MM.1S (cell line): Measurements from ENCODE around the gene AIP.

Source experiments
- DNase-seq: peaks from one replicate; pipeline ENCODE4 v3.0.0-alpha.2; 2015
- H2AFZ ChIP-seq: fragments of 300-600 bp; sonication (generic); 2 replicates; pipeline ENCODE4 v1.6.0; 2016; ENCODE audit warnings: antibody characterized with exemption, low read length
- H3F3A ChIP-seq: fragments of 300-600 bp; sonication (generic); 2 replicates; pipeline ENCODE4 v1.6.1; 2016; ENCODE audit warnings: mild to moderate bottlenecking, antibody characterized with exemption, low read length, moderate library complexity, mixed read lengths; ENCODE audit not compliant: insufficient read depth
- H3K27ac ChIP-seq: fragments of 300-600 bp; sonication (generic); 2 replicates; pipeline ENCODE4 v1.5.1; 2016; ENCODE audit warnings: mild to moderate bottlenecking, low read length
- H3K27me3 ChIP-seq: fragments of 300-600 bp; sonication (generic); replicated peaks from 2 replicates; pipeline ENCODE4 v1.6.0; 2016; ENCODE audit warnings: low read length; ENCODE audit not compliant: insufficient read depth
- H3K36me3 ChIP-seq: fragments of 300-600 bp; sonication (generic); replicated peaks from 2 replicates; pipeline ENCODE4 v1.6.1; 2016; ENCODE audit warnings: mild to moderate bottlenecking, low read length, mixed read lengths; ENCODE audit not compliant: insufficient read depth
- H3K4me1 ChIP-seq: fragments of 300-600 bp; sonication (generic); 2 replicates; pipeline ENCODE4 v1.6.1; 2016; ENCODE audit warnings: low read length, mixed read lengths
- H3K4me2 ChIP-seq: fragments of 300-600 bp; sonication (generic); 2 replicates; pipeline ENCODE4 v1.6.0; 2016; ENCODE audit warnings: low read depth, low read length
- H3K4me3 ChIP-seq: fragments of 300-600 bp; sonication (generic); 2 replicates; pipeline ENCODE4 v1.5.1; 2016; ENCODE audit warnings: low read length, mixed read lengths
- H3K79me2 ChIP-seq: fragments of 300-600 bp; sonication (generic); 2 replicates; pipeline ENCODE4 v1.6.1; 2016; ENCODE audit warnings: mixed run types, low read length, mixed read lengths
- H3K9ac ChIP-seq: fragments of 300-600 bp; sonication (generic); 2 replicates; pipeline ENCODE4 v1.6.1; 2016; ENCODE audit warnings: low read length, mixed read lengths
- H3K9me2 ChIP-seq: fragments of 300-600 bp; sonication (generic); replicated peaks from 2 replicates; pipeline ENCODE4 v1.6.1; 2016; ENCODE audit warnings: mild to moderate bottlenecking, low read length, mixed read lengths; ENCODE audit not compliant: insufficient read depth
- H3K9me3 ChIP-seq: fragments of 300-600 bp; sonication (generic); replicated peaks from 2 replicates; pipeline ENCODE4 v1.6.1; 2016; ENCODE audit warnings: mild to moderate bottlenecking, low read length, mixed read lengths; ENCODE audit not compliant: insufficient read depth
- H4K20me1 ChIP-seq: fragments of 300-600 bp; sonication (generic); 2 replicates; pipeline ENCODE4 v1.6.1; 2016; ENCODE audit warnings: mild to moderate bottlenecking, low read length, moderate library complexity, mixed read lengths; ENCODE audit not compliant: insufficient read depth
- EZH2 ChIP-seq: fragments of 300-600 bp; sonication (generic); optimal IDR thresholded peaks from 2 replicates; pipeline ENCODE3; 2017; ENCODE audit warnings: low read depth, mild to moderate bottlenecking, antibody characterized with exemption, low read length, mixed read lengths
- EZH2phosphoT487 ChIP-seq: fragments of 300-600 bp; sonication (generic); IDR thresholded peaks from 2 replicates; pipeline ENCODE4 v1.6.1; 2018; ENCODE audit warnings: antibody characterized with exemption, low read length
- TF ChIP-seq, protein P1 (sequence below): fragments of 300-600 bp; sonication (generic); IDR thresholded peaks from 2 replicates; pipeline ENCODE4 v1.5.1; 2016; ENCODE audit warnings: antibody characterized with exemption, low read length, mixed read lengths

Gene AIP

GRCh38 chr11:67463186-67463585 is 19.6 kb upstream of the AIP start:
- Histone ChIP-seq H3K27ac (no peak overlapping the region), H3K4me2 (no peak overlapping the region), H3K9ac (no peak overlapping the region), H3K9me3 (no peaks in the 10 kb centered on the region), H3K4me3 (no peak overlapping the region), H4K20me1 (no peaks in the 10 kb centered on the region), H2AFZ (no peak overlapping the region), H3K4me1 (peaks cover 15% of the 10 kb centered on the region), H3K27me3 (no peaks in the 10 kb centered on the region), H3K79me2 (peaks cover 11% of the 10 kb centered on the region), H3K36me3 (no peaks in the 10 kb centered on the region), H3F3A (peaks cover 9% of the 10 kb centered on the region), H3K9me2 (no peaks in the 10 kb centered on the region)
- DNase-seq, result no peak
- TF ChIP-seq EZH2phosphoT487, result no peak
- TF ChIP-seq EZH2, result no peak
- TF ChIP-seq, protein P1, sequence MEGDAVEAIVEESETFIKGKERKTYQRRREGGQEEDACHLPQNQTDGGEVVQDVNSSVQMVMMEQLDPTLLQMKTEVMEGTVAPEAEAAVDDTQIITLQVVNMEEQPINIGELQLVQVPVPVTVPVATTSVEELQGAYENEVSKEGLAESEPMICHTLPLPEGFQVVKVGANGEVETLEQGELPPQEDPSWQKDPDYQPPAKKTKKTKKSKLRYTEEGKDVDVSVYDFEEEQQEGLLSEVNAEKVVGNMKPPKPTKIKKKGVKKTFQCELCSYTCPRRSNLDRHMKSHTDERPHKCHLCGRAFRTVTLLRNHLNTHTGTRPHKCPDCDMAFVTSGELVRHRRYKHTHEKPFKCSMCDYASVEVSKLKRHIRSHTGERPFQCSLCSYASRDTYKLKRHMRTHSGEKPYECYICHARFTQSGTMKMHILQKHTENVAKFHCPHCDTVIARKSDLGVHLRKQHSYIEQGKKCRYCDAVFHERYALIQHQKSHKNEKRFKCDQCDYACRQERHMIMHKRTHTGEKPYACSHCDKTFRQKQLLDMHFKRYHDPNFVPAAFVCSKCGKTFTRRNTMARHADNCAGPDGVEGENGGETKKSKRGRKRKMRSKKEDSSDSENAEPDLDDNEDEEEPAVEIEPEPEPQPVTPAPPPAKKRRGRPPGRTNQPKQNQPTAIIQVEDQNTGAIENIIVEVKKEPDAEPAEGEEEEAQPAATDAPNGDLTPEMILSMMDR, result no peak

- no peaks in the 10 kb centered on the region for H3K9me2 ChIP-seq
- DNase-seq, result no peak
- H3K36me3 ChIP-seq, result no peaks in the 10 kb centered on the region
- H3K9me3 ChIP-seq, result no peaks in the 10 kb centered on the region
- peak overlapping the region; percentile 91 for H2AFZ ChIP-seq
- H3K4me2 ChIP-seq, result peak overlapping the region; percentile 92
- TF ChIP-seq EZH2phosphoT487 (no peak), EZH2 (no peak)
- TF ChIP-seq, protein P1, result no peak
- no peaks in the 10 kb centered on the region for H4K20me1 ChIP-seq
- peak overlapping the region; percentile 65; the same call in 1 of the 2 replicates for H3K9ac ChIP-seq
- peaks cover 9% of the 10 kb centered on the region for H3F3A ChIP-seq
- H3K79me2 ChIP-seq, result peaks cover 11% of the 10 kb centered on the region
- H3K27me3 ChIP-seq, result no peaks in the 10 kb centered on the region
- H3K27ac ChIP-seq, result no peak overlapping the region
- peaks cover 17% of the 10 kb centered on the region for H3K4me1 ChIP-seq
- H3K4me3 ChIP-seq, result peak overlapping the region; percentile 63
These were observed 19.0 kb upstream of the AIP start for GRCh38 chr11:67463680-67464410.

GRCh38 chr11:67464411-67465188 is 18.2 kb upstream of the AIP start:
- Histone ChIP-seq H3K27ac (peak overlapping the region; percentile 61), H3K4me3 (peak overlapping the region; percentile 99), H3K36me3 (no peaks in the 10 kb centered on the region), H3K9me2 (no peaks in the 10 kb centered on the region), H3K9me3 (no peaks in the 10 kb centered on the region), H3K79me2 (peaks cover 11% of the 10 kb centered on the region), H3K9ac (peak overlapping the region; percentile 96), H2AFZ (peak overlapping the region; percentile 91), H3K27me3 (no peaks in the 10 kb centered on the region), H3K4me2 (peak overlapping the region; percentile 99), H3K4me1 (peaks cover 12% of the 10 kb centered on the region), H3F3A (peaks cover 9% of the 10 kb centered on the region), H4K20me1 (no peaks in the 10 kb centered on the region)
- DNase-seq, result peak; percentile 93
- TF ChIP-seq EZH2phosphoT487 (no peak), EZH2 (no peak)
- TF ChIP-seq, protein P1, result no peak
